ENCODE measurements around the gene USP47.
A peak's percentile ranks its signal among the peaks of the same experiment; 100 is the strongest.

USP47 gene

GRCh38 chr11:11942668-11943067 lies 100.9 kb downstream of the USP47 start:
- no peak for DNase-seq (ENCODE audit: low spot score)

GRCh38 chr11:11944444-11944843 lies 102.7 kb downstream of the USP47 start:
- DNase-seq (ENCODE audit: low spot score), result no peak

GRCh38 chr11:11946180-11946579 lies 104.4 kb downstream of the USP47 start:
- DNase-seq (ENCODE audit: low spot score), result no peak

GRCh38 chr11:11946878-11947277 lies 105.1 kb downstream of the USP47 start:
- DNase-seq (ENCODE audit: low spot score), result peak; percentile 52

GRCh38 chr11:11947825-11948224 lies 106.1 kb downstream of the USP47 start:
- DNase-seq (ENCODE audit: low spot score), result no peak

- DNase-seq (ENCODE audit: low spot score), result no peak
Measured at GRCh38 chr11:11948242-11948947, 106.6 kb downstream of the USP47 start.

GRCh38 chr11:11949482-11949881 lies 107.7 kb downstream of the USP47 start:
- no peak for DNase-seq (ENCODE audit: low spot score)

- DNase-seq (ENCODE audit: low spot score), result no peak
Measured at GRCh38 chr11:11952036-11952435, 110.3 kb downstream of the USP47 start.

GRCh38 chr11:11956006-11956405 lies 114.2 kb downstream of the USP47 start:
- DNase-seq (ENCODE audit: low spot score), result no peak

GRCh38 chr11:11958403-11959231 lies 116.8 kb downstream of the USP47 start:
- DNase-seq (ENCODE audit: low spot score), result no peak

- no peak for DNase-seq (ENCODE audit: low spot score)
Measured at GRCh38 chr11:11959601-11960000, 117.8 kb downstream of the USP47 start.

GRCh38 chr11:11960687-11961086 lies 118.9 kb downstream of the USP47 start:
- DNase-seq (ENCODE audit: low spot score), result no peak

GRCh38 chr11:11961399-11962028 lies 119.7 kb downstream of the USP47 start:
- DNase-seq (ENCODE audit: low spot score), result no peak

GRCh38 chr11:11963067-11963466 lies 121.3 kb downstream of the USP47 start:
- no peak for DNase-seq (ENCODE audit: low spot score)

- DNase-seq (ENCODE audit: low spot score), result no peak
Measured at GRCh38 chr11:11963842-11964773, 122.3 kb downstream of the USP47 start.

GRCh38 chr11:11964774-11965150 lies 123.0 kb downstream of the USP47 start:
- DNase-seq (ENCODE audit: low spot score), result no peak

GRCh38 chr11:11965192-11965591 lies 123.4 kb downstream of the USP47 start:
- DNase-seq (ENCODE audit: low spot score), result no peak

GRCh38 chr11:11965656-11966353 lies 124.0 kb downstream of the USP47 start:
- no peak for DNase-seq (ENCODE audit: low spot score)

GRCh38 chr11:11966354-11966741 lies 124.6 kb downstream of the USP47 start:
- no peak for DNase-seq (ENCODE audit: low spot score)

- peak; percentile 87 for DNase-seq (ENCODE audit: low spot score)
Measured at GRCh38 chr11:11966826-11967668, 125.3 kb downstream of the USP47 start.

Measured in D341Med (cell line).